GM18505 (cell line): Measurements from ENCODE around the gene CLCN6.

ENCODE experiments used
- ATAC-seq: cut with Tn5 transposase; IDR thresholded peaks from one replicate; pipeline ENCODE4 v1.9.1; 2021; ENCODE audit not compliant: unreplicated experiment
- POLR2A ChIP-seq: IDR thresholded peaks from 4 replicates; pipeline ENCODE4 v1.6.1; 2011; ENCODE audit warnings: borderline replicate concordance; ENCODE audit not compliant: insufficient read depth, insufficient read length; ENCODE audit errors: extremely low read depth

Gene CLCN6

GRCh38 chr1:11806307-11806936 lies 431 bp downstream of the CLCN6 start:
- peak; percentile 41 for ATAC-seq

GRCh38 chr1:11807133-11807532 lies 1.1 kb downstream of the CLCN6 start:
- TF ChIP-seq POLR2A = no peak
- ATAC-seq = no peak

More at GRCh38 chr1:11806307-11806936, 431 bp downstream of the CLCN6 start:
- TF ChIP-seq POLR2A = no peak

- no peak for ATAC-seq
- no peak for TF ChIP-seq POLR2A
Measured at GRCh38 chr1:11813021-11813420, 7.0 kb downstream of the CLCN6 start.

GRCh38 chr1:11817192-11817591 lies 11.2 kb downstream of the CLCN6 start:
- no peak for ATAC-seq
- no peak for TF ChIP-seq POLR2A

- TF ChIP-seq POLR2A = no peak
- no peak for ATAC-seq
Measured at GRCh38 chr1:11822091-11822490, 16.1 kb downstream of the CLCN6 start.

- no peak for ATAC-seq
- no peak for TF ChIP-seq POLR2A
Measured at GRCh38 chr1:11823366-11824137, 17.6 kb downstream of the CLCN6 start.

GRCh38 chr1:11825131-11825530 lies 19.1 kb downstream of the CLCN6 start:
- no peak for TF ChIP-seq POLR2A
- no peak for ATAC-seq

- no peak for ATAC-seq
- TF ChIP-seq POLR2A = no peak
Measured at GRCh38 chr1:11826946-11827345, 21.0 kb downstream of the CLCN6 start.

GRCh38 chr1:11828511-11828910 lies 22.5 kb downstream of the CLCN6 start:
- no peak for ATAC-seq
- TF ChIP-seq POLR2A = no peak

- no peak for TF ChIP-seq POLR2A
- no peak for ATAC-seq
Measured at GRCh38 chr1:11831945-11832725, 26.1 kb downstream of the CLCN6 start.

GRCh38 chr1:11833497-11833896 lies 27.5 kb downstream of the CLCN6 start:
- ATAC-seq = no peak
- TF ChIP-seq POLR2A = no peak

GRCh38 chr1:11833900-11834299 lies 27.9 kb downstream of the CLCN6 start:
- TF ChIP-seq POLR2A = no peak
- no peak for ATAC-seq

GRCh38 chr1:11835441-11836225 lies 29.6 kb downstream of the CLCN6 start:
- ATAC-seq = no peak
- TF ChIP-seq POLR2A = no peak

GRCh38 chr1:11836955-11837766 lies 31.2 kb downstream of the CLCN6 start:
- ATAC-seq = no peak
- no peak for TF ChIP-seq POLR2A
